ENCODE data around the gene GPR31. TPM values are rescaled to one million over a fixed set of nuclear protein-coding genes. Genes with fewer than 3 reads are reported as not detected.
A peak's percentile ranks its signal among the peaks of the same experiment; 100 is the strongest.

Gene GPR31
- total and polyA plus RNA-seq, 8 donors: 0.08 TPM; not detected in 7

GRCh38 chr6:167119670-167120582 lies 37.9 kb downstream of the GPR31 start:
- no peaks in the 10 kb centered on the region for H3K9me3 ChIP-seq
- TF ChIP-seq, protein P1, sequence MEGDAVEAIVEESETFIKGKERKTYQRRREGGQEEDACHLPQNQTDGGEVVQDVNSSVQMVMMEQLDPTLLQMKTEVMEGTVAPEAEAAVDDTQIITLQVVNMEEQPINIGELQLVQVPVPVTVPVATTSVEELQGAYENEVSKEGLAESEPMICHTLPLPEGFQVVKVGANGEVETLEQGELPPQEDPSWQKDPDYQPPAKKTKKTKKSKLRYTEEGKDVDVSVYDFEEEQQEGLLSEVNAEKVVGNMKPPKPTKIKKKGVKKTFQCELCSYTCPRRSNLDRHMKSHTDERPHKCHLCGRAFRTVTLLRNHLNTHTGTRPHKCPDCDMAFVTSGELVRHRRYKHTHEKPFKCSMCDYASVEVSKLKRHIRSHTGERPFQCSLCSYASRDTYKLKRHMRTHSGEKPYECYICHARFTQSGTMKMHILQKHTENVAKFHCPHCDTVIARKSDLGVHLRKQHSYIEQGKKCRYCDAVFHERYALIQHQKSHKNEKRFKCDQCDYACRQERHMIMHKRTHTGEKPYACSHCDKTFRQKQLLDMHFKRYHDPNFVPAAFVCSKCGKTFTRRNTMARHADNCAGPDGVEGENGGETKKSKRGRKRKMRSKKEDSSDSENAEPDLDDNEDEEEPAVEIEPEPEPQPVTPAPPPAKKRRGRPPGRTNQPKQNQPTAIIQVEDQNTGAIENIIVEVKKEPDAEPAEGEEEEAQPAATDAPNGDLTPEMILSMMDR (IDR thresholded peaks at IDR 0.05): no peak
- H3K4me3 ChIP-seq: no peak overlapping the region
- no peaks in the 10 kb centered on the region for H3K36me3 ChIP-seq
- no peak for ATAC-seq
- intact Hi-C loops (cut with DNase I): no loop called here
- no peak overlapping the region for H3K27ac ChIP-seq
- H3K27me3 ChIP-seq: peaks cover 0 to 14% of the 10 kb centered on the region in 2 donors
- no peaks in the 10 kb centered on the region for H3K4me1 ChIP-seq
- DNase-seq: no peak

- Histone ChIP-seq H3K9me3 (no peaks in the 10 kb centered on the region), H3K4me3 (no peak overlapping the region), H3K4me1 (no peaks in the 10 kb centered on the region), H3K36me3 (no peaks in the 10 kb centered on the region), H3K27ac (no peak overlapping the region), H3K27me3 (peaks cover 0 to 14% of the 10 kb centered on the region in 2 donors)
- intact Hi-C loops (cut with DNase I): no loop called here
- no peak for ATAC-seq
- no peak for DNase-seq
- TF ChIP-seq, protein P1 (IDR thresholded peaks at IDR 0.05): no peak
These were observed 38.9 kb downstream of the GPR31 start for GRCh38 chr6:167118839-167119238.

DNA sequence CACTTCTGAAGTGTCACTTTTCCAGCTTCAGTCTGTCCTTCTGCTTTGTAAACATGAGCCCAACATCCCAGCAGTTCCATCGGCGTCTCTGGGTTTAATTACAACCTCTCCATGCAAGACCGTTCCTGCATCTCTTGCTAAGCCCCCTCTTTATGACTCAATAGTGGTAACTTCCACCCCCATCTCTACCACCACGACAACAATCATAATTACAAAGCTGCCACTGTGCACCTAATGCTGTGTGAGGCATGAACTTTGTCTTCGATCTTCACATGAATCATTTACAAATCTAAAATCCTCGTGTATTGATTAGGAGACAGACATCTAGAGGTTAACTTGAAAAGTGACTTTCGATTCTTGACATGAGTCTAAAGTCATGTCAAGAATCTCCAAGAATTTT lies 39.8 kb downstream of the GPR31 start:
- H3K4me3 ChIP-seq: no peak overlapping the region
- no peak overlapping the region for H3K27ac ChIP-seq
- intact Hi-C loops (cut with DNase I): no loop called here
- H3K27me3 ChIP-seq: peaks cover 0 to 14% of the 10 kb centered on the region in 2 donors
- H3K9me3 ChIP-seq: no peaks in the 10 kb centered on the region
- no peaks in the 10 kb centered on the region for H3K36me3 ChIP-seq
- DNase-seq: no peak
- no peaks in the 10 kb centered on the region for H3K4me1 ChIP-seq
- no peak for ATAC-seq
- TF ChIP-seq, protein P1 (IDR thresholded peaks at IDR 0.05): no peak

GRCh38 chr6:167116838-167117228 lies 40.9 kb downstream of the GPR31 start:
- TF ChIP-seq, protein P1 (IDR thresholded peaks at IDR 0.05): no peak
- no peaks in the 10 kb centered on the region for H3K36me3 ChIP-seq
- no peak overlapping the region for H3K4me3 ChIP-seq
- no peaks in the 10 kb centered on the region for H3K4me1 ChIP-seq
- DNase-seq (no peak), ATAC-seq (no peak)
- no peak overlapping the region for H3K27ac ChIP-seq
- peaks cover 0 to 14% of the 10 kb centered on the region in 2 donors for H3K27me3 ChIP-seq
- intact Hi-C loops (cut with DNase I): no loop called here
- no peaks in the 10 kb centered on the region for H3K9me3 ChIP-seq

- H3K4me1 ChIP-seq: no peaks in the 10 kb centered on the region
- no peaks in the 10 kb centered on the region for H3K36me3 ChIP-seq
- no peaks in the 10 kb centered on the region for H3K9me3 ChIP-seq
- no peak overlapping the region for H3K27ac ChIP-seq
- no peak for DNase-seq
- peaks cover 0 to 14% of the 10 kb centered on the region in 2 donors for H3K27me3 ChIP-seq
- peak; percentile 47 for ATAC-seq
- TF ChIP-seq, protein P1 (IDR thresholded peaks at IDR 0.05): no peak
- intact Hi-C loops (cut with DNase I): no loop called here
- H3K4me3 ChIP-seq: no peak overlapping the region
These were observed 41.5 kb downstream of the GPR31 start for GRCh38 chr6:167116109-167116837.

Measured in left lung (tissue), 10 donors.